Large intestine (tissue), 12 donors: ENCODE results near the gene BRAP. TPM values are rescaled to one million over a fixed set of nuclear protein-coding genes. Genes with fewer than 3 reads are reported as not detected.
"Not testable (repeated sequence)": the region's sequence is repeated elsewhere in the genome, so short reads cannot be mapped to it uniquely, and the experiment has no call there.

Source experiments
- DNase-seq, 2 donors: peaks; one replicate each; pipeline versions ENCODE4 v3.0.0 to v3.0.0-alpha.2; 2013
- H3K27ac ChIP-seq: one replicate; pipeline ENCODE4 v1.5.1; 2013; ENCODE audit warnings: low read length
- H3K27me3 ChIP-seq: 2 replicates; pipeline ENCODE4 v1.6.1; 2013; ENCODE audit warnings: low read length; ENCODE audit not compliant: control insufficient read depth, insufficient read depth
- H3K36me3 ChIP-seq: 2 replicates; pipeline ENCODE4 v1.6.1; 2013; ENCODE audit warnings: low read length; ENCODE audit not compliant: control insufficient read depth, insufficient read depth
- H3K4me1 ChIP-seq: one replicate; pipeline ENCODE4 v1.6.1; 2013; ENCODE audit warnings: low read length; ENCODE audit not compliant: control insufficient read depth, insufficient read depth
- H3K4me3 ChIP-seq: one replicate; pipeline ENCODE4 v1.5.1; 2013; ENCODE audit warnings: low read length
- H3K9me3 ChIP-seq: one replicate; pipeline ENCODE4 v1.6.1; 2013; ENCODE audit warnings: mild to moderate bottlenecking, low read depth, low read length, moderate library complexity; ENCODE audit not compliant: control insufficient read depth
- WGBS: methylation state at CpG from one replicate; pipeline ENCODE4 v1.1.5; 2013; ENCODE audit warnings: low lambda C conversion rate; ENCODE audit not compliant: insufficient coverage; 5-methylcytosine and 5-hydroxymethylcytosine counted together
- long read RNA-seq, 11 donors: transcript quantifications; one replicate each; lab custom pipeline, GENCODE V29; 2026
- polyA plus RNA-seq: library from polyadenylated mRNA; unstranded; fragments of 120-200 nt; gene quantifications from one replicate; pipeline ENCODE4 v1.2.1, GENCODE V29; 2013

The BRAP gene
- polyA plus RNA-seq, result 15.0 TPM
- long read RNA-seq, donor 1, full-length matches to known transcripts, result 1 of 1 reads
- long read RNA-seq, donor 1, partial matches to known transcripts, result 0 of 1 reads
- long read RNA-seq, donor 1, other reads (novel, unspliced or antisense), result 0 of 1 reads
- long read RNA-seq, donor 2, full-length matches to known transcripts, result 6 of 11 reads
- long read RNA-seq, donor 2, partial matches to known transcripts, result 5 of 11 reads
- long read RNA-seq, donor 2, other reads (novel, unspliced or antisense), result 0 of 11 reads
- long read RNA-seq, donor 3, result 0 reads
- long read RNA-seq, donor 4, full-length matches to known transcripts, result 1 of 1 reads
- long read RNA-seq, donor 4, partial matches to known transcripts, result 0 of 1 reads
- long read RNA-seq, donor 4, other reads (novel, unspliced or antisense), result 0 of 1 reads
- long read RNA-seq, donor 5, full-length matches to known transcripts, result 7 of 7 reads
- long read RNA-seq, donor 5, partial matches to known transcripts, result 0 of 7 reads
- long read RNA-seq, donor 5, other reads (novel, unspliced or antisense), result 0 of 7 reads
- long read RNA-seq, donor 6, full-length matches to known transcripts, result 4 of 4 reads
- long read RNA-seq, donor 6, partial matches to known transcripts, result 0 of 4 reads
- long read RNA-seq, donor 6, other reads (novel, unspliced or antisense), result 0 of 4 reads
- long read RNA-seq, donor 7, full-length matches to known transcripts, result 2 of 2 reads
- long read RNA-seq, donor 7, partial matches to known transcripts, result 0 of 2 reads
- long read RNA-seq, donor 7, other reads (novel, unspliced or antisense), result 0 of 2 reads
- long read RNA-seq, donor 8, full-length matches to known transcripts, result 6 of 16 reads
- long read RNA-seq, donor 8, partial matches to known transcripts, result 10 of 16 reads
- long read RNA-seq, donor 8, other reads (novel, unspliced or antisense), result 0 of 16 reads
- long read RNA-seq, donor 9, result 0 reads
- long read RNA-seq, donor 10, full-length matches to known transcripts, result 10 of 10 reads
- long read RNA-seq, donor 10, partial matches to known transcripts, result 0 of 10 reads
- long read RNA-seq, donor 10, other reads (novel, unspliced or antisense), result 0 of 10 reads
- long read RNA-seq, donor 11, full-length matches to known transcripts, result 1 of 1 reads
- long read RNA-seq, donor 11, partial matches to known transcripts, result 0 of 1 reads
- long read RNA-seq, donor 11, other reads (novel, unspliced or antisense), result 0 of 1 reads

GRCh38 chr12:111685811-111686573, at the start of gene BRAP, which contains the start of gene ACAD10:
BRAP (minus strand) TSS chr12:111685956; CDS start chr12:111685792, 164 bp downstream.
ACAD10 (plus strand) TSS chr12:111686053; CDS start chr12:111692710, 6,657 bp downstream.
- Histone ChIP-seq H3K4me1 (peaks cover 5% of the 10 kb centered on the region), H3K36me3 (peaks cover 17% of the 10 kb centered on the region)
- no CpG with 5 or more reads among the region's 63 CpGs for WGBS

GRCh38 chr12:111733340-111733915, 47.7 kb upstream of the BRAP start:
- H3K4me3 ChIP-seq, result no peak overlapping the region
- DNase-seq, result no peak
- H3K4me1 ChIP-seq, result no peaks in the 10 kb centered on the region
- 100% methylated on average over 1 of the region's 8 CpGs for WGBS
- H3K36me3 ChIP-seq, result peaks cover 54% of the 10 kb centered on the region
- no peaks in the 10 kb centered on the region for H3K9me3 ChIP-seq
- H3K27me3 ChIP-seq, result no peaks in the 10 kb centered on the region
- no peak overlapping the region for H3K27ac ChIP-seq

More at GRCh38 chr12:111685811-111686573, at the start of gene BRAP, which contains the start of gene ACAD10:
- DNase-seq, result peak; percentile 96 to 98
- H3K4me3 ChIP-seq, result peak within 1 kb of the TSS; percentile 97
- H3K27ac ChIP-seq, result peak within 1 kb of the TSS; percentile 84
- no peaks in the 10 kb centered on the region for H3K27me3 ChIP-seq
- no peaks in the 10 kb centered on the region for H3K9me3 ChIP-seq

- WGBS, result no CpG with 5 or more reads among the region's 4 CpGs
- H3K9me3 ChIP-seq, result no peaks in the 10 kb centered on the region
- no peak overlapping the region for H3K4me3 ChIP-seq
- H3K36me3 ChIP-seq, result peaks cover 54% of the 10 kb centered on the region
- no peak for DNase-seq
- H3K27ac ChIP-seq, result no peak overlapping the region
- no peaks in the 10 kb centered on the region for H3K4me1 ChIP-seq
- H3K27me3 ChIP-seq, result no peaks in the 10 kb centered on the region
Measured at GRCh38 chr12:111732786-111733185, 47.0 kb upstream of the BRAP start.

- Histone ChIP-seq H3K4me3 (no peak overlapping the region), H3K9me3 (no peaks in the 10 kb centered on the region), H3K27me3 (no peaks in the 10 kb centered on the region), H3K4me1 (no peaks in the 10 kb centered on the region), H3K36me3 (peaks cover 51% of the 10 kb centered on the region), H3K27ac (no peak overlapping the region)
- 68% methylated on average over 2 of the region's 9 CpGs for WGBS
- DNase-seq, result no peak
Measured at GRCh38 chr12:111730420-111730819, 44.7 kb upstream of the BRAP start.

GRCh38 chr12:111728795-111729194, 43.0 kb upstream of the BRAP start:
- no CpG with 5 or more reads among the region's 2 CpGs for WGBS

GRCh38 chr12:111723646-111724360, 38.0 kb upstream of the BRAP start:
- DNase-seq, H3K9me3 ChIP-seq, H3K27ac ChIP-seq, H3K4me1 ChIP-seq, H3K4me3 ChIP-seq, H3K27me3 ChIP-seq: not testable (repeated sequence)
- peaks cover 30% of the 10 kb centered on the region for H3K36me3 ChIP-seq
- no CpG with 5 or more reads among the region's 46 CpGs for WGBS

More at GRCh38 chr12:111728795-111729194, 43.0 kb upstream of the BRAP start:
- Histone ChIP-seq H3K27me3 (no peaks in the 10 kb centered on the region), H3K27ac (no peak overlapping the region), H3K36me3 (peaks cover 48% of the 10 kb centered on the region), H3K9me3 (peaks cover 6% of the 10 kb centered on the region), H3K4me1 (no peaks in the 10 kb centered on the region), H3K4me3 (no peak overlapping the region)
- no peak for DNase-seq

GRCh38 chr12:111720457-111720856, 34.7 kb upstream of the BRAP start:
- peaks cover 38% of the 10 kb centered on the region for H3K36me3 ChIP-seq
- 93% methylated on average over 3 of the region's 6 CpGs for WGBS
- H3K27ac ChIP-seq, result no peak overlapping the region
- H3K27me3 ChIP-seq, result no peaks in the 10 kb centered on the region
- DNase-seq, result no peak
- H3K4me1 ChIP-seq, result no peaks in the 10 kb centered on the region
- H3K4me3 ChIP-seq, result no peak overlapping the region
- peaks cover 9% of the 10 kb centered on the region for H3K9me3 ChIP-seq

GRCh38 chr12:111719316-111719715, 33.6 kb upstream of the BRAP start:
- not testable (repeated sequence) for H3K9me3 ChIP-seq, H3K27me3 ChIP-seq, H3K4me3 ChIP-seq, H3K4me1 ChIP-seq, H3K27ac ChIP-seq, DNase-seq
- no CpG with 5 or more reads among the region's 10 CpGs for WGBS
- peaks cover 44% of the 10 kb centered on the region for H3K36me3 ChIP-seq

- H3K4me3 ChIP-seq, result no peak overlapping the region
- H3K4me1 ChIP-seq, result no peaks in the 10 kb centered on the region
- WGBS, result no CpG with 5 or more reads among the region's 4 CpGs
- H3K27ac ChIP-seq, result no peak overlapping the region
- peaks cover 54% of the 10 kb centered on the region for H3K36me3 ChIP-seq
- no peaks in the 10 kb centered on the region for H3K9me3 ChIP-seq
- H3K27me3 ChIP-seq, result no peaks in the 10 kb centered on the region
- DNase-seq, result no peak
Measured at GRCh38 chr12:111715279-111715678, 29.5 kb upstream of the BRAP start.
